HEK293 (cell line): ENCODE measurements around the gene FAM228B.

ENCODE experiments used
- AEBP2 ChIP-seq: fragments of 450-650 bp; formaldehyde crosslinking; IDR thresholded peaks from 2 replicates; pipeline ENCODE4 v1.5.1; 2016; ENCODE audit warnings: missing biosample characterization, missing genetic modification characterization, borderline replicate concordance
- EGR2 ChIP-seq: fragments of 450-650 bp; formaldehyde crosslinking; IDR thresholded peaks from 2 replicates; pipeline ENCODE4 v1.5.1; 2016; ENCODE audit warnings: low read depth, missing biosample characterization, missing genetic modification characterization
- FEZF1 ChIP-seq: fragments of 450-650 bp; formaldehyde crosslinking; IDR thresholded peaks from 2 replicates; pipeline ENCODE4 v1.5.1; 2016; ENCODE audit warnings: missing biosample characterization, missing genetic modification characterization
- GLIS2 ChIP-seq: fragments of 450-650 bp; formaldehyde crosslinking; IDR thresholded peaks from 2 replicates; pipeline ENCODE4 v1.5.1; 2016; ENCODE audit warnings: missing biosample characterization, missing genetic modification characterization
- IKZF3 ChIP-seq: fragments of 450-650 bp; IDR thresholded peaks from 2 replicates; pipeline ENCODE4 v1.5.0; 2018; ENCODE audit warnings: missing biosample characterization, mild to moderate bottlenecking, missing genetic modification characterization, moderate library complexity
- OVOL3 ChIP-seq: fragments of 450-650 bp; formaldehyde crosslinking; IDR thresholded peaks from 2 replicates; pipeline ENCODE4 v1.5.1; 2016; ENCODE audit warnings: missing biosample characterization, missing genetic modification characterization
- ZBTB26 ChIP-seq: fragments of 450-650 bp; formaldehyde crosslinking; optimal IDR thresholded peaks from 2 replicates; pipeline ENCODE3; 2016; ENCODE audit warnings: missing biosample characterization, mild to moderate bottlenecking, missing genetic modification characterization
- ZBTB49 ChIP-seq: fragments of 450-650 bp; formaldehyde crosslinking; IDR thresholded peaks from 2 replicates; pipeline ENCODE4 v1.5.1; 2016; ENCODE audit warnings: missing biosample characterization, missing genetic modification characterization, low read depth
- ZBTB7A ChIP-seq: fragments of 450-650 bp; formaldehyde crosslinking; IDR thresholded peaks from 2 replicates; pipeline ENCODE4 v1.5.1; 2016; ENCODE audit warnings: low read depth, missing biosample characterization, missing genetic modification characterization
- ZNF133 ChIP-seq: fragments of 450-650 bp; formaldehyde crosslinking; IDR thresholded peaks from 2 replicates; pipeline ENCODE4 v1.5.1; 2016; ENCODE audit warnings: missing biosample characterization, missing genetic modification characterization
- ZNF16 ChIP-seq: fragments of 450-650 bp; formaldehyde crosslinking; IDR thresholded peaks from 2 replicates; pipeline ENCODE4 v1.5.1; 2016; ENCODE audit warnings: low read depth, missing biosample characterization, missing genetic modification characterization
- ZNF174 ChIP-seq: fragments of 450-650 bp; formaldehyde crosslinking; IDR thresholded peaks from 2 replicates; pipeline ENCODE4 v1.5.0; 2017; ENCODE audit warnings: missing biosample characterization, mild to moderate bottlenecking, missing genetic modification characterization
- ZNF19 ChIP-seq: fragments of 450-650 bp; formaldehyde crosslinking; IDR thresholded peaks from 2 replicates; pipeline ENCODE4; 2016; ENCODE audit warnings: missing biosample characterization, missing genetic modification characterization, low read depth
- ZNF223 ChIP-seq: fragments of 450-650 bp; formaldehyde crosslinking; IDR thresholded peaks from 2 replicates; pipeline ENCODE4 v1.5.1; 2016; ENCODE audit warnings: missing biosample characterization, missing genetic modification characterization
- ZNF24 ChIP-seq: fragments of 450-650 bp; formaldehyde crosslinking; IDR thresholded peaks from 2 replicates; pipeline ENCODE4 v1.5.1; 2016; ENCODE audit warnings: missing biosample characterization, missing genetic modification characterization
- ZNF354C ChIP-seq: fragments of 450-650 bp; formaldehyde crosslinking; IDR thresholded peaks from 2 replicates; pipeline ENCODE4 v1.5.1; 2016; ENCODE audit warnings: missing biosample characterization, missing genetic modification characterization, low read depth, borderline replicate concordance
- ZNF394 ChIP-seq: fragments of 450-650 bp; formaldehyde crosslinking; IDR thresholded peaks from 2 replicates; pipeline ENCODE4 v1.5.1; 2016; ENCODE audit warnings: missing biosample characterization, missing genetic modification characterization, mild to moderate bottlenecking, moderate library complexity, borderline replicate concordance
- ZNF426 ChIP-seq: fragments of 450-650 bp; formaldehyde crosslinking; IDR thresholded peaks from 2 replicates; pipeline ENCODE4 v1.5.1; 2017; ENCODE audit warnings: missing biosample characterization, missing genetic modification characterization, mild to moderate bottlenecking, inconsistent platforms, moderate library complexity
- ZNF449 ChIP-seq: fragments of 450-650 bp; formaldehyde crosslinking; IDR thresholded peaks from 2 replicates; pipeline ENCODE4 v1.5.1; 2017; ENCODE audit warnings: missing biosample characterization, mild to moderate bottlenecking, missing genetic modification characterization, moderate library complexity
- ZNF513 ChIP-seq: fragments of 450-650 bp; IDR thresholded peaks from 2 replicates; pipeline ENCODE4 v1.5.1; 2018; ENCODE audit warnings: missing biosample characterization, missing genetic modification characterization
- ZNF544 ChIP-seq: fragments of 450-650 bp; formaldehyde crosslinking; IDR thresholded peaks from 2 replicates; pipeline ENCODE4 v1.5.0; 2017; ENCODE audit warnings: missing biosample characterization, missing genetic modification characterization
- ZNF571 ChIP-seq: fragments of 450-650 bp; formaldehyde crosslinking; IDR thresholded peaks from 2 replicates; pipeline ENCODE4 v1.5.0; 2017; ENCODE audit warnings: missing biosample characterization, missing genetic modification characterization
- ZNF596 ChIP-seq: fragments of 450-650 bp; IDR thresholded peaks from 2 replicates; pipeline ENCODE4 v1.5.0; 2018; ENCODE audit warnings: missing biosample characterization, mild to moderate bottlenecking, missing genetic modification characterization, moderate library complexity
- ZNF629 ChIP-seq: fragments of 450-650 bp; formaldehyde crosslinking; IDR thresholded peaks from 2 replicates; pipeline ENCODE4 v1.5.1; 2017; ENCODE audit warnings: missing biosample characterization, missing genetic modification characterization
- ZNF776 ChIP-seq: fragments of 450-650 bp; formaldehyde crosslinking; IDR thresholded peaks from 2 replicates; pipeline ENCODE4 v1.5.0; 2017; ENCODE audit warnings: missing biosample characterization, missing genetic modification characterization, borderline replicate concordance
- ZNF791 ChIP-seq: fragments of 450-650 bp; formaldehyde crosslinking; IDR thresholded peaks from 2 replicates; pipeline ENCODE4 v1.5.1; 2016; ENCODE audit warnings: missing biosample characterization, missing genetic modification characterization
- ZNF792 ChIP-seq: fragments of 450-650 bp; formaldehyde crosslinking; IDR thresholded peaks from 2 replicates; pipeline ENCODE4 v1.5.1; 2016; ENCODE audit warnings: missing biosample characterization, missing genetic modification characterization
- ZNF830 ChIP-seq: fragments of 450-650 bp; IDR thresholded peaks from 2 replicates; pipeline ENCODE4 v1.5.0; 2018; ENCODE audit warnings: missing biosample characterization, missing genetic modification characterization, low read depth, mild to moderate bottlenecking, moderate library complexity
- ZSCAN23 ChIP-seq: fragments of 450-650 bp; formaldehyde crosslinking; IDR thresholded peaks from 2 replicates; pipeline ENCODE4 v1.5.1; 2016; ENCODE audit warnings: missing biosample characterization, missing genetic modification characterization

Gene FAM228B

GRCh38 chr2:24123195-24123921, at the start of gene FAM228B, which contains the start of gene PFN4 (continued):
- TF ChIP-seq ZBTB49 (tag by site-specific recombination) (no peak), ZNF830 (no peak), OVOL3 (no peak), AEBP2 (tag by site-specific recombination) (no peak), ZNF223 (no peak), ZNF596 (tag by site-specific recombination) (no peak), ZNF394 (no peak), ZNF792 (tag by site-specific recombination) (no peak), ZNF544 (no peak), ZBTB26 (tag by site-specific recombination) (peak; percentile 89), ZNF791 (tag by site-specific recombination) (no peak), ZNF133 (tag by site-specific recombination) (no peak), ZNF513 (tag by site-specific recombination) (no peak), ZNF426 (tag by site-specific recombination) (no peak), ZNF449 (no peak), ZBTB7A (tag by site-specific recombination) (0 out of 2 replicates have a peak, but pooled peaks have one; percentile 6), ZNF16 (tag by site-specific recombination) (no peak), GLIS2 (peak; percentile 88; the same call in 1 of the 2 replicates), FEZF1 (no peak), ZNF629 (tag by site-specific recombination) (no peak), ZNF776 (no peak), ZSCAN23 (tag by site-specific recombination) (no peak), ZNF19 (no peak), ZNF571 (tag by site-specific recombination) (no peak), ZNF354C (no peak), ZNF24 (tag by site-specific recombination) (no peak), ZNF174 (tag by site-specific recombination) (no peak), IKZF3 (tag by site-specific recombination) (no peak), EGR2 (tag by site-specific recombination) (peak; percentile 38)
